Smooth muscle cell (in vitro differentiated cells): ENCODE results near the gene STK24. TPM values are rescaled to one million over a fixed set of nuclear protein-coding genes. Genes with fewer than 3 reads are reported as not detected.
"Not testable (repeated sequence)": the region's sequence is repeated elsewhere in the genome, so short reads cannot be mapped to it uniquely, and the experiment has no call there.

ENCODE experiments used
- DNase-seq: peaks from one replicate; lab custom pipeline; 2025; ENCODE audit not compliant: unreplicated experiment; lab: John Stamatoyannopoulos, UW
- H2AFZ ChIP-seq: fragments of 200-600 bp; sonication (generic); 2 replicates; pipeline ENCODE4 v1.6.0; 2016; ENCODE audit warnings: antibody characterized with exemption, low read depth, mild to moderate bottlenecking
- H3F3A ChIP-seq: fragments of 200-600 bp; sonication (generic); 2 replicates; pipeline ENCODE4 v1.6.0; 2017; ENCODE audit warnings: antibody characterized with exemption, low read depth
- H3K27ac ChIP-seq: fragments of 200-600 bp; sonication (generic); 2 replicates; pipeline ENCODE4 v1.5.1; 2016; ENCODE audit warnings: low read depth, mild to moderate bottlenecking
- H3K27me3 ChIP-seq: fragments of 200-600 bp; sonication (generic); 2 replicates; pipeline ENCODE4 v1.6.1; 2016; ENCODE audit warnings: low read depth, mild to moderate bottlenecking
- H3K36me3 ChIP-seq: fragments of 200-600 bp; sonication (generic); 2 replicates; pipeline ENCODE4 v1.5.1; 2016; ENCODE audit warnings: low read depth
- H3K4me1 ChIP-seq: fragments of 200-600 bp; sonication (generic); 2 replicates; pipeline ENCODE4 v1.5.1; 2016; ENCODE audit warnings: low read depth
- H3K4me2 ChIP-seq: fragments of 200-600 bp; sonication (generic); 2 replicates; pipeline ENCODE4 v1.6.0; 2016; ENCODE audit warnings: mild to moderate bottlenecking
- H3K4me3 ChIP-seq: fragments of 200-600 bp; sonication (generic); 2 replicates; pipeline ENCODE4 v1.5.1; 2016; ENCODE audit warnings: mild to moderate bottlenecking
- H3K79me2 ChIP-seq: fragments of 200-600 bp; sonication (generic); 2 replicates; pipeline ENCODE4 v1.6.0; 2016; ENCODE audit warnings: low read depth, mild to moderate bottlenecking
- H3K9ac ChIP-seq: fragments of 200-600 bp; sonication (generic); 2 replicates; pipeline ENCODE4 v1.6.0; 2016; ENCODE audit warnings: low read depth
- H3K9me3 ChIP-seq: fragments of 200-600 bp; sonication (generic); replicated peaks from 2 replicates; pipeline ENCODE4 v1.5.1; 2016; ENCODE audit warnings: low read depth
- H4K20me1 ChIP-seq: fragments of 200-600 bp; sonication (generic); 2 replicates; pipeline ENCODE4 v1.6.0; 2016; ENCODE audit warnings: low read depth
- WGBS: methylation state at CpG from one replicate; pipeline ENCODE4 v1.1.7; 2016; ENCODE audit warnings: low lambda C conversion rate; 5-methylcytosine and 5-hydroxymethylcytosine counted together
- polyA plus RNA-seq: library from polyadenylated mRNA; unstranded; fragments of >200 nt; fragmentation: Nextera tagmentation; extraction: Ambion mirVana; gene quantifications from 2 replicates; pipeline ENCODE4 v1.2.1, GENCODE V29; 2016
- total RNA-seq: library from RNA; depleted of rRNA; stranded (reverse); fragments of >200 nt; gene quantifications from 2 replicates; pipeline ENCODE4 v1.2.3, GENCODE V29; 2014
- TF ChIP-seq, protein P1 (sequence below): fragments of 200-600 bp; sonication (generic); IDR thresholded peaks from 2 replicates; pipeline ENCODE4 v1.5.1; 2017; ENCODE audit warnings: borderline replicate concordance, mild to moderate bottlenecking, antibody characterized with exemption; ENCODE audit not compliant: insufficient read depth, poor library complexity, severe bottlenecking

The STK24 gene
- total and polyA plus RNA-seq, 2 experiments from 2014 or later: 80.2 to 89.1 TPM

DNA sequence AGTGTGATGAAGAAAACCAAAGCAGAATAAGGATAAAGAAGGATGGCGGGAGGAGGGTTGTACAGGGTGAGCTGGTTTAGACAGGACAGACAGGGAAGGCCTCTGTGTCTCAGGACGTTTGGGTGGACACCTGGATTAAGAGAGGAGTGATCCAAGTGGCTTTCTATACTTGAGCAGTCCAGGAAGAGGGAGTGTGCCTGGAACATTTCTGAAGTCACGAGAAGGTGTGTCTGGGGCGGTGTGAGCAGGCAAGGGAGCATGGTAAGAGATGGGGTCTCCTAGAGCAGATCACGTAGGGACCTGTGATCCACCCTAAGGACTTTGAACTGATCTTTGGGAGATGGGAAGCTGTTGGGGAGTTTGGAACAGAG, 15.4 kb upstream of the STK24 start:
- no peaks in the 10 kb centered on the region for H3K9me3 ChIP-seq
- no peaks in the 10 kb centered on the region for H4K20me1 ChIP-seq
- no peaks in the 10 kb centered on the region for H3K27me3 ChIP-seq
- TF ChIP-seq, protein P1, sequence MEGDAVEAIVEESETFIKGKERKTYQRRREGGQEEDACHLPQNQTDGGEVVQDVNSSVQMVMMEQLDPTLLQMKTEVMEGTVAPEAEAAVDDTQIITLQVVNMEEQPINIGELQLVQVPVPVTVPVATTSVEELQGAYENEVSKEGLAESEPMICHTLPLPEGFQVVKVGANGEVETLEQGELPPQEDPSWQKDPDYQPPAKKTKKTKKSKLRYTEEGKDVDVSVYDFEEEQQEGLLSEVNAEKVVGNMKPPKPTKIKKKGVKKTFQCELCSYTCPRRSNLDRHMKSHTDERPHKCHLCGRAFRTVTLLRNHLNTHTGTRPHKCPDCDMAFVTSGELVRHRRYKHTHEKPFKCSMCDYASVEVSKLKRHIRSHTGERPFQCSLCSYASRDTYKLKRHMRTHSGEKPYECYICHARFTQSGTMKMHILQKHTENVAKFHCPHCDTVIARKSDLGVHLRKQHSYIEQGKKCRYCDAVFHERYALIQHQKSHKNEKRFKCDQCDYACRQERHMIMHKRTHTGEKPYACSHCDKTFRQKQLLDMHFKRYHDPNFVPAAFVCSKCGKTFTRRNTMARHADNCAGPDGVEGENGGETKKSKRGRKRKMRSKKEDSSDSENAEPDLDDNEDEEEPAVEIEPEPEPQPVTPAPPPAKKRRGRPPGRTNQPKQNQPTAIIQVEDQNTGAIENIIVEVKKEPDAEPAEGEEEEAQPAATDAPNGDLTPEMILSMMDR: no peak
- no peak overlapping the region for H3K27ac ChIP-seq
- H3K36me3 ChIP-seq: no peaks in the 10 kb centered on the region
- 84% methylated on average over 5 of the region's 5 CpGs for WGBS
- no peaks in the 10 kb centered on the region for H3F3A ChIP-seq
- no peaks in the 10 kb centered on the region for H3K79me2 ChIP-seq
- no peak overlapping the region for H3K9ac ChIP-seq
- no peak overlapping the region for H3K4me2 ChIP-seq
- H3K4me1 ChIP-seq: no peaks in the 10 kb centered on the region
- no peak overlapping the region for H3K4me3 ChIP-seq
- no peak overlapping the region for H2AFZ ChIP-seq
- no peak for DNase-seq

DNA sequence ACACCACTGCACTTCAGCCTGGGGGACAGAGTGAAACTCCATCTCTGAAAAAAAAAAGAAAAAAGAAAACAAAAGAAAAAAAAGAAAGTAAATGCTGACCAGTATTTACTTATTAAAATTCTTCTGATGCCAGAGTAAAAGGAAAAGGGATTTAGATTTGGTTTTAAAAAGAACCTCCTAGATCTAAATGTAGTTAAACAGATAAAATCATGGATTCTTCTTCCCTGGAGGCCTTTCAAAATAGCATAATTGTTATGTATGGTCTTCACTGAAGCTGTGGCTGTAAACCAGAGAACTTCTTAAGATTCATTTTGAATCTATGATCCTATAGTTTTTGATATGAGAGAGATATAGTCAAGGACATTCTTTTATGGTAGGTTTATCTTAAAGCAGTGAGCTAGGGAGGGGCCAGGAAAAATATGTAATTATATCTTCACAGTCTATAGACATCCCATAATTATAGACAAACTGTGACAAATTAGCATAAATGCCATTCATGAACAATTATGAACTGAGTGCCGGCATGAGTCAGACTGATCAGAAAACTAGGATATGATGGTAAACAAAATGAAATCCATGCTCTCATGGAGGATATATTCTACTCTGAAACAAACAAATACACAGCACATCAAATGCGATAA, 14.9 kb upstream of the STK24 start:
- H3K9me3 ChIP-seq: no peaks in the 10 kb centered on the region
- no peak for DNase-seq
- WGBS: 88% methylated on average over 2 of the region's 2 CpGs

DNA sequence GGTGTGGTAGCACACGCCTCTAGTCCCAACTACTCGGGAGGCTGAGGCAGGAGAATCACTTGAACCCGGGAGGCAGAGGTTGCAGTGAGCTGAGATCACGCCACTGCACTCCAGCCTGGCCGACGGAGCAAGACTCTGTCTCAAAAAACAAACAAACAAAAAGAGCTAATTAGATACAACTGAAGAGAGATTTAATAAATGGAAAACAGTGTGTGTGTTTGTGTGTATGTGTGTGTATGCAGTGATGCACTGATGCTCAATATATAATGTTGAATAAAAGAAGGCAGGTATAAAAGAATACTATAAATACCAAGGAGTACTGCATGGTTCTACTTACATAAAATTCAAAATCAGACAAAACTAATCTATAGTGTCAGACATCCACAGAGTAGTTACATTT, 13.6 kb upstream of the STK24 start:
- H3K4me1 ChIP-seq, H3K27ac ChIP-seq, DNase-seq, H3K4me2 ChIP-seq, H3K4me3 ChIP-seq, H2AFZ ChIP-seq, H3K27me3 ChIP-seq, H3K36me3 ChIP-seq, H3K9me3 ChIP-seq, H4K20me1 ChIP-seq, H3K79me2 ChIP-seq, H3K9ac ChIP-seq, H3F3A ChIP-seq: not testable (repeated sequence)
- WGBS: 97% methylated on average over 6 of the region's 6 CpGs

More for the DNA sequence above, 14.9 kb upstream of the STK24 start:
- Histone ChIP-seq H3K4me3 (no peak overlapping the region), H2AFZ (no peak overlapping the region), H3K4me2 (no peak overlapping the region), H3F3A (no peaks in the 10 kb centered on the region), H3K27me3 (no peaks in the 10 kb centered on the region), H3K36me3 (no peaks in the 10 kb centered on the region), H3K4me1 (no peaks in the 10 kb centered on the region), H3K79me2 (no peaks in the 10 kb centered on the region), H3K9ac (no peak overlapping the region), H3K27ac (no peak overlapping the region), H4K20me1 (no peaks in the 10 kb centered on the region)
- TF ChIP-seq, protein P1: no peak

DNA sequence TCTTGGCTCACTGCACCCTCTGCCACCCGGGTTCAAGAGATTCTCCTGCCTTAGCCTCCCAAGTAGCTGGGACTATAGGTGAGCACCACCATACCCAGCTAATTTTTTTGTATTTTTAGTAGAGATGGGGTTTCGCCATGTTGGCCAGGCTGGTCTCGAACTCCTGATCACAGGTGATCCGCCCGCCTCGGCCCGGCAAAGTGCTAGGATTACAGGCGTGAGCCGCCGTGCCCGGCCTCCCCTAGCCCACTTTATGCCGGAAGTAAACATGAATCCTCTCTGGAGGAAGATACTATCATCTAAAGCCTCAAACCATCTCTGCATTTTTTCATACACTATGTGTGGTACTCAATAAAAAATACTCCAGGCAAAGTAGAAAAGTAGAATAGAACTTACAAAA, 12.6 kb upstream of the STK24 start:
- not testable (repeated sequence) for H3K9ac ChIP-seq, DNase-seq
- WGBS: 93% methylated on average over 12 of the region's 12 CpGs

More for the DNA sequence above, 12.6 kb upstream of the STK24 start:
- H3F3A ChIP-seq, H3K79me2 ChIP-seq, H3K4me3 ChIP-seq, H3K27me3 ChIP-seq, H3K4me2 ChIP-seq, H4K20me1 ChIP-seq, H3K4me1 ChIP-seq, H3K9me3 ChIP-seq, H2AFZ ChIP-seq, H3K36me3 ChIP-seq, H3K27ac ChIP-seq: not testable (repeated sequence)
